Left lung (tissue), 10 donors: ENCODE data around the gene GCDH. TPM values are rescaled to one million over a fixed set of nuclear protein-coding genes. Genes with fewer than 3 reads are reported as not detected.
A peak's percentile ranks its signal among the peaks of the same experiment; 100 is the strongest.

Source experiments
- ATAC-seq: fragments of 200-7000 bp; cut with Tn5 transposase; one replicate; pipeline ENCODE4 v1.9.1; 2020; ENCODE audit warnings: moderate library complexity
- DNase-seq, 4 donors: peaks; one replicate each; pipeline ENCODE4 v3.0.0-alpha.2; 2013 to 2020
- H3K27ac ChIP-seq, 2 donors: fragments of 200-600 bp; sonication (generic) in 1 of 2; one replicate each; pipeline versions ENCODE4 v1.5.0 to v1.8.0; 2020 to 2021
- H3K27me3 ChIP-seq, 2 donors: fragments of 200-600 bp; sonication (generic) in 1 of 2; one replicate each; pipeline versions ENCODE4 v1.5.0 to v1.8.0; 2020 to 2021
- H3K36me3 ChIP-seq, 2 donors: fragments of 200-600 bp; sonication (generic) in 1 of 2; one replicate each; pipeline versions ENCODE4 v1.5.0 to v1.8.0; 2020 to 2021
- H3K4me1 ChIP-seq, 2 donors: fragments of 200-600 bp; one replicate each; pipeline ENCODE4 v1.8.0; 2021
- H3K4me3 ChIP-seq, 2 donors: fragments of 200-600 bp; sonication (generic) in 1 of 2; one replicate each; pipeline versions ENCODE4 v1.5.0 to v1.8.0; 2020 to 2021; ENCODE audit warnings: mild to moderate bottlenecking in 1 of 2
- H3K9me3 ChIP-seq, 2 donors: fragments of 200-600 bp; sonication (generic) in 1 of 2; one replicate each; pipeline versions ENCODE4 v1.5.0 to v1.8.0; 2020 to 2021
- CTCF ChIP-seq, 2 donors: fragments of 200-600 bp; sonication (generic) in 1 of 2; IDR thresholded peaks; one replicate each; pipeline versions ENCODE4 v1.5.0 to v1.8.0; 2021; ENCODE audit warnings: antibody characterized with exemption in 2 of 2
- intact Hi-C, 2 donors: fragments of 100-400 bp; cut with DNase I; formaldehyde crosslinking; loops; one replicate each; pipeline versions ENCODE4 v1.11.2 to v1.14.2; 2022
- polyA plus RNA-seq, 6 donors: library from polyadenylated mRNA; unstranded; fragments of 120-200 nt; gene quantifications; one replicate each; pipeline ENCODE4 v1.2.1, GENCODE V29; 2013; ENCODE audit not compliant: insufficient read length in 6 of 6
- total RNA-seq, 2 donors: library from RNA; stranded (reverse); fragmentation: NEBNext Ultra II Directional; extraction: Animal tissue kit (Norgen Biotek cat#: 25700); gene quantifications; one replicate each; pipeline ENCODE4 v1.2.1, GENCODE V29; 2021
- donor health status: DM: no; HTN: yes; CAD: no.
- donor health status: DM: no; HTN: no; CAD: no.

GCDH gene
- total and polyA plus RNA-seq, 8 donors: 23.6 to 29.2 (median 26.9) TPM

GRCh38 chr19:12867120-12868099 is 23.6 kb upstream of the GCDH start:
- DNase-seq (peak in 3 of 4 donors; percentile 65 to 87 (median 85)), ATAC-seq (peak; percentile 87)
- TF ChIP-seq CTCF (IDR thresholded peaks at IDR 0.05): no peak
- peak overlapping the region; percentile 26 to 43 for H3K4me3 ChIP-seq
- no peaks in the 10 kb centered on the region for H3K9me3 ChIP-seq
- peaks cover 0 to 10% of the 10 kb centered on the region in 2 donors for H3K27me3 ChIP-seq
- no peaks in the 10 kb centered on the region for H3K36me3 ChIP-seq
- H3K4me1 ChIP-seq: peaks cover 0 to 12% of the 10 kb centered on the region in 2 donors
- no peak overlapping the region for H3K27ac ChIP-seq
- intact Hi-C loops: no loop called here

GRCh38 chr19:12868540-12869112 is 22.3 kb upstream of the GCDH start:
- no peak for TF ChIP-seq CTCF (IDR thresholded peaks at IDR 0.05)
- Histone ChIP-seq H3K4me1 (peaks cover 0 to 12% of the 10 kb centered on the region in 2 donors), H3K4me3 (no peak overlapping the region), H3K36me3 (no peaks in the 10 kb centered on the region), H3K9me3 (peaks cover 0 to 6% of the 10 kb centered on the region in 2 donors), H3K27me3 (peaks cover 0 to 10% of the 10 kb centered on the region in 2 donors), H3K27ac (no peak overlapping the region)
- ATAC-seq: no peak
- intact Hi-C loops: no loop called here
- DNase-seq: no peak

- Histone ChIP-seq H3K4me1 (peaks cover 0 to 12% of the 10 kb centered on the region in 2 donors), H3K9me3 (peaks cover 0 to 6% of the 10 kb centered on the region in 2 donors), H3K27me3 (peaks cover 0 to 10% of the 10 kb centered on the region in 2 donors), H3K27ac (no peak overlapping the region), H3K36me3 (peaks cover 0 to 29% of the 10 kb centered on the region in 2 donors), H3K4me3 (no peak overlapping the region)
- intact Hi-C loops: no loop called here
- DNase-seq (no peak), ATAC-seq (no peak)
- TF ChIP-seq CTCF (IDR thresholded peaks at IDR 0.05): no peak
Measured at GRCh38 chr19:12871681-12872080, 19.3 kb upstream of the GCDH start.

GRCh38 chr19:12872255-12872654 is 18.7 kb upstream of the GCDH start:
- Histone ChIP-seq H3K4me1 (peaks cover 0 to 9% of the 10 kb centered on the region in 2 donors), H3K9me3 (peaks cover 0 to 6% of the 10 kb centered on the region in 2 donors), H3K27me3 (peaks cover 0 to 6% of the 10 kb centered on the region in 2 donors), H3K36me3 (peaks cover 0 to 35% of the 10 kb centered on the region in 2 donors), H3K4me3 (no peak overlapping the region), H3K27ac (no peak overlapping the region)
- intact Hi-C loops: no loop called here
- DNase-seq: no peak
- no peak for ATAC-seq
- no peak for TF ChIP-seq CTCF (IDR thresholded peaks at IDR 0.05)
